Calu3 (cell line): ENCODE data around the gene SVEP1. TPM values are rescaled to one million over a fixed set of nuclear protein-coding genes. Genes with fewer than 3 reads are reported as not detected.
"Not testable (repeated sequence)": the region's sequence is repeated elsewhere in the genome, so short reads cannot be mapped to it uniquely, and the experiment has no call there.

ENCODE experiments used
- BruUV-seq: library from RNA; stranded (reverse); fragments of 400-500 nt; replicated peaks from 2 replicates; lab custom pipeline; 2021; lab: Mats Ljungman, UMichigan
- CTCF ChIA-PET: fragments of 300-600 bp; sonication (Branson Sonifier 250); formaldehyde crosslinking; loops from one replicate; lab custom pipeline; 2022; ENCODE audit warnings: antibody characterized with exemption; lab: Charles Lee
- DNase-seq: peaks from one replicate; pipeline ENCODE4 v3.0.0; 2022
- H3K27ac Mint-ChIP-seq: one replicate; pipeline ENCODE4 v1.8.0; 2022; ENCODE audit warnings: mixed read lengths; ENCODE audit not compliant: unreplicated experiment
- H3K27me3 Mint-ChIP-seq: one replicate; pipeline ENCODE4 v1.8.0; 2022; ENCODE audit warnings: mixed read lengths; ENCODE audit not compliant: unreplicated experiment
- H3K36me3 Mint-ChIP-seq: one replicate; pipeline ENCODE4 v1.8.0; 2022; ENCODE audit warnings: mild to moderate bottlenecking, moderate library complexity, mixed read lengths; ENCODE audit not compliant: insufficient read depth, unreplicated experiment
- H3K4me1 Mint-ChIP-seq: one replicate; pipeline ENCODE4 v1.8.0; 2022; ENCODE audit warnings: mild to moderate bottlenecking, low read depth, mixed read lengths; ENCODE audit not compliant: unreplicated experiment
- H3K4me3 Mint-ChIP-seq: one replicate; pipeline ENCODE4 v1.8.0; 2022; ENCODE audit warnings: mild to moderate bottlenecking, low read depth, moderate library complexity, mixed read lengths; ENCODE audit not compliant: unreplicated experiment
- H3K9me3 Mint-ChIP-seq: one replicate; pipeline ENCODE4 v1.8.0; 2022; ENCODE audit warnings: low read depth, mixed read lengths; ENCODE audit not compliant: unreplicated experiment
- CTCF ChIP-seq: fragments of 200-600 bp; IDR thresholded peaks from one replicate; pipeline ENCODE4 v1.8.0; 2022; ENCODE audit warnings: antibody characterized with exemption; ENCODE audit not compliant: unreplicated experiment
- intact Hi-C: fragments of 100-400 bp; cut with micrococcal nuclease; formaldehyde crosslinking; loops from one replicate; pipeline ENCODE4 v1.10.0; 2022; ENCODE audit not compliant: unreplicated experiment
- total RNA-seq: library from RNA; stranded (reverse); gene quantifications from 2 replicates; pipeline ENCODE4 v1.2.3, GENCODE V29; 2022

Gene SVEP1
- total RNA-seq, 1 experiment from 2014 or later, result 0.35 TPM

- Mint-ChIP-seq H3K4me1 (no peaks in the 10 kb centered on the region), H3K27ac (no peak overlapping the region), H3K9me3 (no peaks in the 10 kb centered on the region), H3K36me3 (no peaks in the 10 kb centered on the region), H3K4me3 (no peak overlapping the region), H3K27me3 (no peaks in the 10 kb centered on the region)
- DNase-seq, result no peak
- no peak for TF ChIP-seq CTCF
- BruUV-seq, result no TSS peak
- CTCF ChIA-PET, result no interaction called here
- intact Hi-C loops, result no loop called here
Observed at GRCh38 chr9:110536822-110537221, 42.7 kb downstream of the SVEP1 start.

GRCh38 chr9:110534162-110534561 is 45.4 kb downstream of the SVEP1 start:
- H3K27me3 Mint-ChIP-seq, H3K27ac Mint-ChIP-seq, H3K4me3 Mint-ChIP-seq, BruUV-seq, intact Hi-C loops, H3K9me3 Mint-ChIP-seq, DNase-seq, H3K4me1 Mint-ChIP-seq, H3K36me3 Mint-ChIP-seq: not testable (repeated sequence)
- CTCF ChIA-PET, result interaction anchor here (0.5 kb wide), 1 partner anchor 39 kb away, joined by 4 read pairs; no protein-coding TSS in a partner anchor

GRCh38 chr9:110532908-110533665 is 46.5 kb downstream of the SVEP1 start:
- H3K36me3 Mint-ChIP-seq, result no peaks in the 10 kb centered on the region
- intact Hi-C loops, result no loop called here
- no peak for DNase-seq
- H3K27me3 Mint-ChIP-seq, result no peaks in the 10 kb centered on the region
- H3K4me1 Mint-ChIP-seq, result no peaks in the 10 kb centered on the region
- no peak overlapping the region for H3K27ac Mint-ChIP-seq
- H3K4me3 Mint-ChIP-seq, result no peak overlapping the region
- CTCF ChIA-PET, result no interaction called here
- no TSS peak for BruUV-seq
- peaks cover 2% of the 10 kb centered on the region for H3K9me3 Mint-ChIP-seq
- TF ChIP-seq CTCF, result no peak

GRCh38 chr9:110531776-110532175 is 47.8 kb downstream of the SVEP1 start:
- CTCF ChIA-PET, result no interaction called here
- H3K27me3 Mint-ChIP-seq, result no peaks in the 10 kb centered on the region
- H3K27ac Mint-ChIP-seq, result no peak overlapping the region
- no peaks in the 10 kb centered on the region for H3K36me3 Mint-ChIP-seq
- no peaks in the 10 kb centered on the region for H3K4me1 Mint-ChIP-seq
- intact Hi-C loops, result no loop called here
- no TSS peak for BruUV-seq
- peaks cover 2% of the 10 kb centered on the region for H3K9me3 Mint-ChIP-seq
- no peak for DNase-seq
- no peak overlapping the region for H3K4me3 Mint-ChIP-seq
- no peak for TF ChIP-seq CTCF

GRCh38 chr9:110531241-110531640 is 48.3 kb downstream of the SVEP1 start:
- BruUV-seq, H3K4me3 Mint-ChIP-seq, intact Hi-C loops, H3K27me3 Mint-ChIP-seq, H3K4me1 Mint-ChIP-seq, DNase-seq, H3K36me3 Mint-ChIP-seq, CTCF ChIA-PET, H3K9me3 Mint-ChIP-seq, H3K27ac Mint-ChIP-seq: not testable (repeated sequence)
